ENCODE data around the gene HJURP.

DNA sequence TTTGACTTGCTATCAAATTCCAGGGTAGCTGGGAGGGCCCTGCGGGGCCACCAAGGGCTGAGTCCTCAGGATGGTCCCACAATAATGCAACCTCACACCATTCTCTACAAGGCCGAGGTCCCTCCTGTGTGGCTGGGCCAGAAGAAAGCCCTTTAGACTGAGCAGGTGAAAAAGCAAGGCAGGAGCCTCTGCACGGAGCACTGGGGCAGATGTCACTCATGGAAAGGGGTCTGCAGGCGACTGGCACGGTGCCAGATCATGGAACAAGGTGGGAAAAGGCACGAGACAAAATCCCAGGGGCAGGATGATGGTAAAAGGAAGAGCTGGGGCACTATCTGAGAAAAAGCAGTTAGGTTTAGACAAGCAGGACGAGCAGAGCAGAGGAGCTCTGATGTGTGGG, 16.1 kb downstream of the HJURP start:
- TF ChIP-seq CTCF (IDR thresholded peaks at IDR 0.05; ENCODE audit: low read depth, low read length, poor library complexity, severe bottlenecking) (no peak), EZH2phosphoT487 (IDR thresholded peaks at IDR 0.05; ENCODE audit: borderline replicate concordance, low read length) (no peak)

Data from DOHH2 (cell line).